ENCODE results near the gene RAP1GAP. TPM values are rescaled to one million over a fixed set of nuclear protein-coding genes. Genes with fewer than 3 reads are reported as not detected.
"Not testable (repeated sequence)": the region's sequence is repeated elsewhere in the genome, so short reads cannot be mapped to it uniquely, and the experiment has no call there.

The RAP1GAP gene
- total and polyA plus RNA-seq, 2 of the 13 experiments (the other 11 are each of a cell fraction or from before 2014, with no cell fraction given) = 11.9 to 37.5 TPM

GRCh38 chr1:21674957-21675356, 5.8 kb upstream of the RAP1GAP start:
- Histone ChIP-seq H3K36me3 (replicated peaks in 1 of 2; ENCODE audit: control insufficient read depth in 1 of 2, insufficient read depth in 2 of 2, low read length in 2 of 2) (peaks cover 0 to 9% of the 10 kb centered on the region in 2 experiments; a peak in 1 of 5 replicates), H3K27me3 (ENCODE audit: control insufficient read depth in 1 of 2, insufficient read depth in 2 of 2, low read length in 2 of 2) (no peaks in the 10 kb centered on the region), H3K79me2 (ENCODE audit: insufficient read depth, low read length) (no peaks in the 10 kb centered on the region), H2AFZ (ENCODE audit: low read length) (no peak overlapping the region), H3K9me3 (ENCODE audit: low read length) (no peaks in the 10 kb centered on the region), H3K4me2 (ENCODE audit: low read depth, low read length) (no peak overlapping the region), H4K20me1 (ENCODE audit: insufficient read depth, low read length) (no peaks in the 10 kb centered on the region), H3K9ac (ENCODE audit: insufficient read depth, low read depth, low read length) (no peak overlapping the region), H3K4me1 (ENCODE audit: insufficient read depth, low read length) (peaks cover 34% of the 10 kb centered on the region), H3K27ac (ENCODE audit: extremely low read length, insufficient read depth, low read length) (no peak overlapping the region), H3K4me3 (replicated peaks in 1 of 3; ENCODE audit: insufficient read depth in 1 of 3, low read depth in 2 of 3, low read length in 3 of 3) (no peak overlapping the region)
- no peak for ATAC-seq
- CTCF ChIA-PET (ENCODE audit: low intra/inter-chr PET ratio, low total read pairs) = no interaction called here
- TF ChIP-seq KDM2A (CRISPR knock-in tag; IDR thresholded peaks at IDR 0.05; ENCODE audit: borderline replicate concordance, low read depth) = no peak
- TF ChIP-seq NFKBIZ (CRISPR knock-in tag; IDR thresholded peaks at IDR 0.05) = no peak
- no peak for TF ChIP-seq RFX1 (IDR thresholded peaks at IDR 0.05)
- TF ChIP-seq AKNA (CRISPR knock-in tag; IDR thresholded peaks at IDR 0.05; ENCODE audit: borderline replicate concordance) = no peak
- no peak for TF ChIP-seq NFE2 (CRISPR knock-in tag; IDR thresholded peaks at IDR 0.05)
- TF ChIP-seq ZNF432 (CRISPR knock-in tag; IDR thresholded peaks at IDR 0.05; ENCODE audit: borderline replicate concordance) = no peak
- no peak for TF ChIP-seq ZNF430 (CRISPR knock-in tag; IDR thresholded peaks at IDR 0.05)
- no peak for TF ChIP-seq ZNF33A (CRISPR knock-in tag; IDR thresholded peaks at IDR 0.05; ENCODE audit: borderline replicate concordance)
- TF ChIP-seq MBD4 (IDR thresholded peaks at IDR 0.05; ENCODE audit: borderline replicate concordance, low read length) = no peak
- no peak for TF ChIP-seq BRD4 (CRISPR knock-in tag; IDR thresholded peaks at IDR 0.05)
- in situ Hi-C loops (cut with HindIII; ENCODE audit: extremely low pct_ligation_motif_present, low pct_unique_long_range_greater_than_20kb) (no loop called here), intact Hi-C loops (cut with micrococcal nuclease; ENCODE audit: unreplicated experiment) (no loop called here)
- FAIRE-seq = no peak
- BruUV-seq (replicated peaks) = no TSS peak
- 88% methylated on average over 10 of the region's 10 CpGs for WGBS (ENCODE audit: low lambda C conversion rate)
- no peak for DNase-seq (ENCODE audit: low spot score)
- POLR2A ChIA-PET = no interaction called here

GRCh38 chr1:21673853-21674252, 4.7 kb upstream of the RAP1GAP start:
- H3K4me1 ChIP-seq (ENCODE audit: insufficient read depth, low read length) = peaks cover 40% of the 10 kb centered on the region
- POLR2A ChIA-PET; CTCF ChIA-PET (ENCODE audit: low intra/inter-chr PET ratio, low total read pairs); ATAC-seq; H3K9me3 ChIP-seq (ENCODE audit: low read length); in situ Hi-C loops (cut with HindIII; ENCODE audit: extremely low pct_ligation_motif_present, low pct_unique_long_range_greater_than_20kb); H3K27ac ChIP-seq (ENCODE audit: extremely low read length, insufficient read depth, low read length); H4K20me1 ChIP-seq (ENCODE audit: insufficient read depth, low read length); DNase-seq (ENCODE audit: low spot score); intact Hi-C loops (cut with micrococcal nuclease; ENCODE audit: unreplicated experiment); FAIRE-seq; BruUV-seq (replicated peaks); H2AFZ ChIP-seq (ENCODE audit: low read length); H3K4me2 ChIP-seq (ENCODE audit: low read depth, low read length); H3K4me3 ChIP-seq (replicated peaks in 1 of 3; ENCODE audit: insufficient read depth in 1 of 3, low read depth in 2 of 3, low read length in 3 of 3); H3K79me2 ChIP-seq (ENCODE audit: insufficient read depth, low read length); H3K27me3 ChIP-seq (ENCODE audit: control insufficient read depth in 1 of 2, insufficient read depth in 2 of 2, low read length in 2 of 2); H3K36me3 ChIP-seq (replicated peaks in 1 of 2; ENCODE audit: control insufficient read depth in 1 of 2, insufficient read depth in 2 of 2, low read length in 2 of 2); H3K9ac ChIP-seq (ENCODE audit: insufficient read depth, low read depth, low read length): not testable (repeated sequence)
- WGBS (ENCODE audit: low lambda C conversion rate) = 94% methylated on average over 5 of the region's 7 CpGs

Measured in HepG2 (cell line).